Nephron progenitor cell (in vitro differentiated cells): Measurements from ENCODE around the gene KCNH5.

ENCODE experiments used
- DNase-seq: peaks from one replicate; pipeline ENCODE4 v3.0.0; 2021
- H3K27ac Mint-ChIP-seq: 2 replicates; pipeline ENCODE4 v1.8.0; 2021; ENCODE audit warnings: mild to moderate bottlenecking, moderate library complexity, mixed read lengths
- H3K27me3 Mint-ChIP-seq: 2 replicates; pipeline ENCODE4 v1.8.0; 2021; ENCODE audit warnings: mild to moderate bottlenecking, low read depth, mixed read lengths; ENCODE audit not compliant: poor library complexity
- H3K36me3 Mint-ChIP-seq: 2 replicates; pipeline ENCODE4 v1.8.0; 2021; ENCODE audit warnings: low read depth, mixed read lengths
- H3K4me1 Mint-ChIP-seq: 2 replicates; pipeline ENCODE4 v1.8.0; 2021; ENCODE audit warnings: mixed read lengths
- H3K4me3 Mint-ChIP-seq: 2 replicates; pipeline ENCODE4 v1.8.0; 2021; ENCODE audit warnings: mild to moderate bottlenecking, moderate library complexity, mixed read lengths
- H3K9me3 Mint-ChIP-seq: 2 replicates; pipeline ENCODE4 v1.8.0; 2021; ENCODE audit warnings: mild to moderate bottlenecking, moderate library complexity, mixed read lengths
- TF ChIP-seq, protein P1 (sequence below): fragments of 200-600 bp; sonication (generic); IDR thresholded peaks from 2 replicates; pipeline ENCODE4 v1.5.0; 2021; ENCODE audit warnings: antibody characterized with exemption

Gene KCNH5

DNA sequence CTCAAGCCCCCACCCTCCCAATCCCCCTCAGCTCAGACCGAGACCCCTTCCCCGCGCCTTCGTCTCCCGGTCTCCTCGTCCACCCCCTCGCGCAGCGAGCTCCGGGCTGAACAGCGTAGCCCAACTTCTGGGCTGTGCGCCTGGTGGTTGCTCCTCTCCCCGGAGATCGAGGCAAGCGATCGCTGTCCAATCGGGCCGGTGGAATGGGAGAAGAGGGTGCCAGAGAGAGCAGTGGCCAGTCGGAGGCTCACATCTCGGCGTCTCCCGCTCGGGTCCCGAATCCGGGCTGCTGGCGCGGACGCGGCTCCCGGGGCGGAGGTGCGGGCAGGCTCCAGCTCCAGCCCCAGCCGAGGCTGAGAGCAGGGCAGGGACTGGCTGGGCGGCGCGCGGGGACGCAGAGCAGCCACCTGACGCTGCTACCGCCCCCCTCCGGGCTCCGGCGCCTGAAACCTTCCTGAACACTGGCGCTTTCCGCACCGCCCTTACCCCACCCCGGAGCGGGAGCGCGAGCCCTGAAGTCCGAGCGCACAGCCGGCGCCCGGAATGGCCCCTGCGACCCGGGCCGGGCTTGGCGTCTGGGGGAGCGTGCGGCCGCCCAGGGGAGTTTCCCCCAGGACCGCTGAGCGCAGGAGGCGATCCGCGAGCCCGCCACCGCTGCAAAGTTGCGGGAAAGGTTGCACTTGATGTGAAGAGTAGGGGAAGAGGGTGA, 508 bp upstream of the KCNH5 start:
- peak; percentile 87 for DNase-seq
- peak overlapping the region; percentile 87 for H3K4me3 Mint-ChIP-seq
- H3K9me3 Mint-ChIP-seq: no peaks in the 10 kb centered on the region
- H3K36me3 Mint-ChIP-seq: no peaks in the 10 kb centered on the region
- peaks cover 28% of the 10 kb centered on the region for H3K4me1 Mint-ChIP-seq
- peaks cover 27% of the 10 kb centered on the region for H3K27me3 Mint-ChIP-seq
- H3K27ac Mint-ChIP-seq: no peak overlapping the region
- TF ChIP-seq, protein P1, sequence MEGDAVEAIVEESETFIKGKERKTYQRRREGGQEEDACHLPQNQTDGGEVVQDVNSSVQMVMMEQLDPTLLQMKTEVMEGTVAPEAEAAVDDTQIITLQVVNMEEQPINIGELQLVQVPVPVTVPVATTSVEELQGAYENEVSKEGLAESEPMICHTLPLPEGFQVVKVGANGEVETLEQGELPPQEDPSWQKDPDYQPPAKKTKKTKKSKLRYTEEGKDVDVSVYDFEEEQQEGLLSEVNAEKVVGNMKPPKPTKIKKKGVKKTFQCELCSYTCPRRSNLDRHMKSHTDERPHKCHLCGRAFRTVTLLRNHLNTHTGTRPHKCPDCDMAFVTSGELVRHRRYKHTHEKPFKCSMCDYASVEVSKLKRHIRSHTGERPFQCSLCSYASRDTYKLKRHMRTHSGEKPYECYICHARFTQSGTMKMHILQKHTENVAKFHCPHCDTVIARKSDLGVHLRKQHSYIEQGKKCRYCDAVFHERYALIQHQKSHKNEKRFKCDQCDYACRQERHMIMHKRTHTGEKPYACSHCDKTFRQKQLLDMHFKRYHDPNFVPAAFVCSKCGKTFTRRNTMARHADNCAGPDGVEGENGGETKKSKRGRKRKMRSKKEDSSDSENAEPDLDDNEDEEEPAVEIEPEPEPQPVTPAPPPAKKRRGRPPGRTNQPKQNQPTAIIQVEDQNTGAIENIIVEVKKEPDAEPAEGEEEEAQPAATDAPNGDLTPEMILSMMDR: no peak

DNA sequence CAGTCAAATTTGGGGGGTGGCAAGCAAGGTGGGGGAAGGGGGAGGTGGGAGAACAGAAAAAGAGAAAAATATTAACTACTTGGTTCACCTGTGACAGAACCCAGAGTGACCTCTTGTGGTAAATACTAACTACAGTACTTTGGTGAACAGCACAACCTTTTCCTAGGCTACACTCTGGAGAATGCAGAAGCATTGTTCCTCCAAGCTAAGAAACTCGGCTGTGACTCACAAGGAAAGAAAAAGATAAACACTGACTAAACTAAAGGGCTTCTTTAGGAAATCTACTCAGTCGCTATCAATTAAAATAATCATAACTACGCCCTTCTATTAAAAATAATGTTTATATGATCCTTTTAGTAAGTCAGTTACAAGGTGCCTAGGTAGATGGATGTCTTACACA, 5.4 kb downstream of the KCNH5 start:
- TF ChIP-seq, protein P1: peak; percentile 62
- Mint-ChIP-seq H3K4me3 (no peak overlapping the region), H3K27ac (no peak overlapping the region), H3K9me3 (no peaks in the 10 kb centered on the region), H3K36me3 (no peaks in the 10 kb centered on the region), H3K4me1 (peaks cover 26% of the 10 kb centered on the region), H3K27me3 (peaks cover 23% of the 10 kb centered on the region)
- peak; percentile 16 for DNase-seq

DNA sequence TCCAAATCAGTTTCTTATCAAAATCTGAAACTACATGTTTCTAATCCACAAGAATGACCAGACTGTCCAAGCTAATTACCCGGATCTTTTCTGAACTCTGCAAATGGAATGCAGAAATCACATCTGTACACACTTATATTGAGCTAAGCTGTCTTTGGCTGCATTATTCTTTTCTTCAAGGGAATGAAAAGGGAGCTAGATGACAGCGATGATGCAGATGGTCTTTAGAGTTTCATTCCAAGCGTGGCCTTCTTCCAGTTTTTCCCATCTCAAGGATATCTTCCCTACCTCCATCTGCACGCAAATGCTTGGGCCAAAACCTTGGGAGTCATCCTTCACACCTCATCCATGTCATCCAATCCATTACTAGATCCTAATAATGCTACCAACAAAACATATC, 12.6 kb downstream of the KCNH5 start:
- Mint-ChIP-seq H3K4me1 (no peaks in the 10 kb centered on the region), H3K9me3 (no peaks in the 10 kb centered on the region), H3K36me3 (no peaks in the 10 kb centered on the region), H3K27ac (no peak overlapping the region), H3K4me3 (no peak overlapping the region), H3K27me3 (peaks cover 3% of the 10 kb centered on the region)
- TF ChIP-seq, protein P1: no peak
- no peak for DNase-seq

DNA sequence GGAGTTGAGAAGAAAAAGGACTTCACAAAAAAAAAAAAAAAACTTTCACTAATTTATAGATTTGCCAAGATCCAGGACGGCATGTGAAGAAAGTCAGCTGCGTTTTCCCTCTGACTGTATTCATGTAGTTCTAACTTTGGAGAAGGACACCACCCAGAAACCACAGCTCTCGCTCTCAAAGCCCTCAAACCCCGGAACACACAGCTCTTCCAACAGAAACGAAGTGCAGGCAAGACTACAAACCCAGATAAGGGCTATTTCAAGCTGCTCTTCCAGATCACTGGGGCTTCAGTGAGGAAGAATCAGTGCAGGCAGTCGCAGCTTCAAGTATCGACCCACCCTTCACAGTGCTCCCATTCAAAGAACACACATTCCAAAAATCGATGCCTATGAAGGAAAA, 13.2 kb downstream of the KCNH5 start:
- DNase-seq: no peak
- Mint-ChIP-seq H3K4me3 (no peak overlapping the region), H3K36me3 (peaks cover 1% of the 10 kb centered on the region), H3K9me3 (no peaks in the 10 kb centered on the region), H3K27me3 (peaks cover 3% of the 10 kb centered on the region), H3K27ac (no peak overlapping the region), H3K4me1 (no peaks in the 10 kb centered on the region)
- TF ChIP-seq, protein P1: no peak

DNA sequence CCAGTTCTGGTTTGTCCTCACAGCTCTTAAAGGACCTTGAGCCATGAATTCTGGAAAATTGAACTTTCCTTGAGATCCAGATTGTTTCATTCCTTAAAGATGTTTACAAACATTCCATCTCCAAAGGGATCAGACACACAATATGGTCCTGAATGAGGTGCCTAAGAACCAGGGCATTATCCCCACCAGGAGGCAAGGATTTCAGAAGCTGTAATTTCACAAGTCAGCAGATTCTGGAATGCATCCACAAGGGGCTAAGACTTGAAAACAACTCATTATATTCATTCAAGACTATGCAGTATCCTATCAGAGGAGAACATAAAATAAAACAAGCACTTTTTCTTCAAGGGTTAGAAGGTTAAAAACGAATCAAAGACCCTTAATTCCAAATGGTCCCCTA, 15.1 kb downstream of the KCNH5 start:
- H3K27ac Mint-ChIP-seq: no peak overlapping the region
- no peaks in the 10 kb centered on the region for H3K4me1 Mint-ChIP-seq
- peaks cover 3% of the 10 kb centered on the region for H3K27me3 Mint-ChIP-seq
- H3K36me3 Mint-ChIP-seq: peaks cover 13% of the 10 kb centered on the region
- no peak overlapping the region for H3K4me3 Mint-ChIP-seq
- no peaks in the 10 kb centered on the region for H3K9me3 Mint-ChIP-seq
- TF ChIP-seq, protein P1: no peak
- no peak for DNase-seq

DNA sequence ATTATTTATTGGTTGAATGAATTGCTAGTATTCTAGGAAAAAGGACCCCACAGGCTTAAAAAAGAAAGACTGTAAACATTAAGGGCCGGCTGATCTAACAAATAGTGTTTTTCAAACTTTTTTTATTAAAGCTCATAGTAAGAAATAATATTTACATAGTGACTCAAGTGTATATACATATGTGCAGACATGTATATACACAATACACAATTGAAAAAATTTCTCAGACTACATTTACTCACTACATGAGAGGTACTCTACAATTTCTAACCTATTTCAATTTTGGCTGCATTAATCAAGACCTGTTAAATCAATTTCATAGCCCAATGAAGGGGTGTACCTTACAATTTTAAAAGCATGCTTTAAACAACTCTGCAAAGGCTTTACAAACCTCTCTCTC, 17.5 kb downstream of the KCNH5 start:
- Mint-ChIP-seq H3K27ac (no peak overlapping the region), H3K36me3 (peaks cover 13% of the 10 kb centered on the region), H3K4me1 (no peaks in the 10 kb centered on the region), H3K27me3 (no peaks in the 10 kb centered on the region), H3K4me3 (no peak overlapping the region), H3K9me3 (no peaks in the 10 kb centered on the region)
- DNase-seq: no peak
- TF ChIP-seq, protein P1: no peak
